HepG2 (cell line): Measurements from ENCODE around the gene PIAS1. TPM values are rescaled to one million over a fixed set of nuclear protein-coding genes. Genes with fewer than 3 reads are reported as not detected.

Experiments used
- CBX5 ChIP-seq: sonication (generic); formaldehyde crosslinking; IDR thresholded peaks from 2 replicates; pipeline ENCODE4 v1.4.0; 2020; ENCODE audit warnings: missing genetic modification reagents, borderline replicate concordance
- ELK4 ChIP-seq: sonication (generic); formaldehyde crosslinking; IDR thresholded peaks from 2 replicates; pipeline ENCODE4 v1.9.0; 2021; ENCODE audit warnings: missing genetic modification reagents, borderline replicate concordance
- HMGA1 ChIP-seq: sonication (generic); formaldehyde crosslinking; conservative IDR thresholded peaks from 2 replicates; pipeline ENCODE4 v1.4.0; 2020; ENCODE audit warnings: missing genetic modification reagents
- HOXA5 ChIP-seq: sonication (generic); formaldehyde crosslinking; IDR thresholded peaks from 2 replicates; pipeline ENCODE4 v1.4.0; 2020; ENCODE audit warnings: missing genetic modification reagents
- NCOA1 ChIP-seq: sonication (generic); formaldehyde crosslinking; IDR thresholded peaks from 2 replicates; pipeline ENCODE4 v1.9.0; 2021; ENCODE audit warnings: missing genetic modification reagents
- NCOA5 ChIP-seq: sonication (generic); formaldehyde crosslinking; IDR thresholded peaks from 2 replicates; pipeline ENCODE4 v1.4.0; 2020; ENCODE audit warnings: missing genetic modification reagents
- PBX3 ChIP-seq: sonication (generic); formaldehyde crosslinking; IDR thresholded peaks from 2 replicates; pipeline ENCODE4 v1.8.1; 2023; ENCODE audit warnings: missing genetic modification reagents, inconsistent platforms, borderline replicate concordance
- PCBP1 ChIP-seq: fragments of 200-400 bp; formaldehyde crosslinking; IDR thresholded peaks from 2 replicates; pipeline ENCODE4 v1.6.1; 2017; ENCODE audit warnings: mild to moderate bottlenecking, low read depth, low read length, borderline replicate concordance
- PPARG ChIP-seq: conservative IDR thresholded peaks from 2 replicates; pipeline ENCODE4 v1.6.1; 2016; ENCODE audit warnings: missing biosample characterization, missing genetic modification reagents
- RARA ChIP-seq: IDR thresholded peaks from 2 replicates; pipeline ENCODE4 v1.6.1; 2016; ENCODE audit warnings: missing genetic modification reagents, missing compliant biosample characterization
- RNF2 ChIP-seq: fragments of 450-650 bp; conservative IDR thresholded peaks from 2 replicates; pipeline ENCODE4 v1.6.1; 2016; ENCODE audit warnings: low read depth
- RORA ChIP-seq: sonication (generic); formaldehyde crosslinking; IDR thresholded peaks from 2 replicates; pipeline ENCODE4 v1.5.0; 2020; ENCODE audit warnings: mild to moderate bottlenecking, missing genetic modification reagents, moderate library complexity
- SP2 ChIP-seq: sonication (generic); formaldehyde crosslinking; IDR thresholded peaks from 2 replicates; pipeline ENCODE4 v1.5.1; 2020; ENCODE audit warnings: mild to moderate bottlenecking, missing genetic modification reagents
- SRSF4 ChIP-seq: fragments of 200-400 bp; formaldehyde crosslinking; IDR thresholded peaks from one replicate; pipeline ENCODE4 v1.6.1; 2018; ENCODE audit warnings: mild to moderate bottlenecking, low read depth, low read length, moderate library complexity; ENCODE audit not compliant: poor library complexity, severe bottlenecking
- TBX3 ChIP-seq: fragments of 450-650 bp; IDR thresholded peaks from 2 replicates; pipeline ENCODE4 v1.6.1; 2017; ENCODE audit warnings: antibody characterized with exemption, mild to moderate bottlenecking, inconsistent platforms, borderline replicate concordance
- ZBTB38 ChIP-seq: sonication (generic); formaldehyde crosslinking; IDR thresholded peaks from 2 replicates; pipeline ENCODE4 v1.5.1; 2020; ENCODE audit warnings: mild to moderate bottlenecking, missing genetic modification reagents
- ZFAT ChIP-seq: sonication (generic); formaldehyde crosslinking; conservative IDR thresholded peaks from 2 replicates; pipeline ENCODE4 v1.8.1; 2023; ENCODE audit warnings: missing genetic modification reagents, inconsistent platforms
- ZNF263 ChIP-seq: sonication (generic); formaldehyde crosslinking; IDR thresholded peaks from 2 replicates; pipeline ENCODE4 v1.4.0; 2020; ENCODE audit warnings: missing genetic modification reagents
- ZNF335 ChIP-seq: sonication (generic); formaldehyde crosslinking; IDR thresholded peaks from 2 replicates; pipeline ENCODE4 v1.4.0; 2020; ENCODE audit warnings: missing genetic modification reagents
- ZNF446 ChIP-seq: sonication (generic); formaldehyde crosslinking; IDR thresholded peaks from 2 replicates; pipeline ENCODE4 v1.5.0; 2020; ENCODE audit warnings: mild to moderate bottlenecking, missing genetic modification reagents
- ZNF703 ChIP-seq: sonication (generic); formaldehyde crosslinking; IDR thresholded peaks from 2 replicates; pipeline ENCODE4 v1.5.1; 2020; ENCODE audit warnings: missing genetic modification reagents, mild to moderate bottlenecking, moderate library complexity, borderline replicate concordance
- ZNF790 ChIP-seq: sonication (generic); formaldehyde crosslinking; IDR thresholded peaks from 2 replicates; pipeline ENCODE4 v1.8.0; 2022; ENCODE audit warnings: missing genetic modification reagents, mild to moderate bottlenecking, borderline replicate concordance
- polyA plus RNA-seq, 8 experiments: library from polyadenylated mRNA; depleted of rRNA in 3 of 8; stranded (reverse) in 7 of 8; unstranded in 1 of 8; fragments of >200 nt; fragmentation: Illumina TruSeq in 4 of 8; extraction: Trizol in 4 of 8; gene quantifications; 2 replicates each; pipeline versions ENCODE4 v1.2.1 to v1.2.3, GENCODE V29; 2011 to 2016; ENCODE audit warnings: low read depth in 4 of 8, missing spikeins in 1 of 8, mixed read lengths in 1 of 8; ENCODE audit not compliant: insufficient read depth in 1 of 8
- total RNA-seq, 5 experiments: library from RNA; depleted of rRNA; stranded (reverse); fragments of >200 nt; fragmentation: Illumina TruSeq; extraction: Trizol; gene quantifications; 2 replicates each; pipeline ENCODE4 v1.2.3, GENCODE V29; 2016; ENCODE audit warnings: low read depth in 1 of 5
- TF ChIP-seq, protein P1 (sequence below): sonication (generic); formaldehyde crosslinking; IDR thresholded peaks from 2 replicates; pipeline ENCODE4 v1.5.0; 2020; ENCODE audit warnings: mild to moderate bottlenecking, missing genetic modification reagents
- TF ChIP-seq, protein P2 (sequence below): sonication (generic); formaldehyde crosslinking; IDR thresholded peaks from 2 replicates; pipeline ENCODE4 v1.4.0; 2020; ENCODE audit warnings: missing genetic modification reagents

PIAS1 gene
- total and polyA plus RNA-seq, 2 of the 13 experiments (the other 11 are each of a cell fraction or from before 2014, with no cell fraction given), result 20.7 to 33.7 TPM

DNA sequence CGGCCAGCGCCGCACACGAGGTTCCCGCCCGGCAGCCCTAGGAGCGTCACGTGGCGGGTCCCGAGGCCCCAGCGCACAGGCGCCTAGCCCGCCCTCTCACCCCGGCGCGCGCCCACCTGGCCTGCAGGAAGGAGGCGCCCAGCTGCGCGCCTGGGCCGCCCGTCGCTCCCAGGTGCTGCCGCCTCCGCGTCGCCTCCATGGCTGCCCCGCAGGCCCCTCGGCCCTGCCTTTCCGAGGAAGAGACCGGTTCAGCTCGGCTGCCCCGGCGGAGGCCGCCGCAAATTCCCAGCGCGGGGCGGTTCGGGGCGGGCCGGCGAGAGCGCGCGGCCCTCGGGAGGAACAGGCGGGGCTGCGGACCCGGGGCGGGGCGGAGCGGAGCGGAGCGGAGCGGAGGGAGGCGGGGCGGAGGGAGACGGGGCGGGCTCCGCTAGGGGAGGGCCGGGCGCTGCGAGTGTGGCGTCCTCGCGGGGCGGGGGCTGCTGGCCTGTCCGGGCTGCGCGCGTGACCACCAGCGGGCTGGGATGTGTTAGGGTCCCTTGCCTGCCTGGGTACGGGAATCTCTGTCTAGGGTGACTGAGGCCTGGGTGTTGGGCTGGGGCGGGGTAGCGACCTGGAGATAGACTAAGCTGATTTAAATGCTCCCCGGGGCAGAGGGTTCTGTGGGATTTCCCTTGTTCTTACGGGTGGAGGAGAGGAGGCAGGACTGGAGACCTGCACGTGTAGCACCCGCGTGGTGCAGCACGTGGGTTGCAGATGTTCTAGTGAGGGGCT is 175.5 kb downstream of the PIAS1 start, which contains the start of gene CLN6 (continued):
- TF ChIP-seq ZBTB38 (CRISPR knock-in tag) (peak; percentile 50; the same call in 1 of the 2 replicates), SP2 (CRISPR knock-in tag) (peak; percentile 8; the same call in 1 of the 2 replicates), ZNF703 (no peak), HMGA1 (CRISPR knock-in tag) (no peak), ZNF263 (peak; percentile 54; the same call in 1 of the 2 replicates), PBX3 (CRISPR knock-in tag) (peak; percentile 78; the same call in 1 of the 2 replicates), ZNF446 (CRISPR knock-in tag) (no peak), ZFAT (no peak), ELK4 (no peak), RORA (CRISPR knock-in tag) (no peak), HOXA5 (CRISPR knock-in tag) (peak; percentile 2; the same call in 1 of the 2 replicates), ZNF335 (CRISPR knock-in tag) (no peak), NCOA5 (no peak), RARA (CRISPR knock-in tag) (peak; percentile 18; the same call in 1 of the 2 replicates), NCOA1 (CRISPR knock-in tag) (no peak), RNF2 (peak; percentile 97), SRSF4 (no peak), ZNF790 (peak; percentile 85; the same call in 1 of the 2 replicates), CBX5 (CRISPR knock-in tag) (no peak), PPARG (CRISPR knock-in tag) (peak; percentile 40), PCBP1 (no peak), TBX3 (no peak)
- TF ChIP-seq, protein P1, sequence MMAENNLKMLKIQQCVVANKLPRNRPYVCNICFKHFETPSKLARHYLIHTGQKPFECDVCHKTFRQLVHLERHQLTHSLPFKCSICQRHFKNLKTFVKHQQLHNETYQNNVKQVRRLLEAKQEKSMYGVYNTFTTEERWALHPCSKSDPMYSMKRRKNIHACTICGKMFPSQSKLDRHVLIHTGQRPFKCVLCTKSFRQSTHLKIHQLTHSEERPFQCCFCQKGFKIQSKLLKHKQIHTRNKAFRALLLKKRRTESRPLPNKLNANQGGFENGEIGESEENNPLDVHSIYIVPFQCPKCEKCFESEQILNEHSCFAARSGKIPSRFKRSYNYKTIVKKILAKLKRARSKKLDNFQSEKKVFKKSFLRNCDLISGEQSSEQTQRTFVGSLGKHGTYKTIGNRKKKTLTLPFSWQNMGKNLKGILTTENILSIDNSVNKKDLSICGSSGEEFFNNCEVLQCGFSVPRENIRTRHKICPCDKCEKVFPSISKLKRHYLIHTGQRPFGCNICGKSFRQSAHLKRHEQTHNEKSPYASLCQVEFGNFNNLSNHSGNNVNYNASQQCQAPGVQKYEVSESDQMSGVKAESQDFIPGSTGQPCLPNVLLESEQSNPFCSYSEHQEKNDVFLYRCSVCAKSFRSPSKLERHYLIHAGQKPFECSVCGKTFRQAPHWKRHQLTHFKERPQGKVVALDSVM (CRISPR knock-in tag), result peak; percentile 63
- TF ChIP-seq, protein P2, sequence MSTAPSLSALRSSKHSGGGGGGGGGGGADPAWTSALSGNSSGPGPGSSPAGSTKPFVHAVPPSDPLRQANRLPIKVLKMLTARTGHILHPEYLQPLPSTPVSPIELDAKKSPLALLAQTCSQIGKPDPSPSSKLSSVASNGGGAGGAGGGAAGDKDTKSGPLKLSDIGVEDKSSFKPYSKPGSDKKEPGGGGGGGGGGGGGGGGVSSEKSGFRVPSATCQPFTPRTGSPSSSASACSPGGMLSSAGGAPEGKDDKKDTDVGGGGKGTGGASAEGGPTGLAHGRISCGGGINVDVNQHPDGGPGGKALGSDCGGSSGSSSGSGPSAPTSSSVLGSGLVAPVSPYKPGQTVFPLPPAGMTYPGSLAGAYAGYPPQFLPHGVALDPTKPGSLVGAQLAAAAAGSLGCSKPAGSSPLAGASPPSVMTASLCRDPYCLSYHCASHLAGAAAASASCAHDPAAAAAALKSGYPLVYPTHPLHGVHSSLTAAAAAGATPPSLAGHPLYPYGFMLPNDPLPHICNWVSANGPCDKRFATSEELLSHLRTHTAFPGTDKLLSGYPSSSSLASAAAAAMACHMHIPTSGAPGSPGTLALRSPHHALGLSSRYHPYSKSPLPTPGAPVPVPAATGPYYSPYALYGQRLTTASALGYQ, result peak; percentile 24; the same call in 1 of the 2 replicates
